ENCODE results near the gene IFT88. TPM values are rescaled to one million over a fixed set of nuclear protein-coding genes. Genes with fewer than 3 reads are reported as not detected.

Gene IFT88
- total and polyA plus RNA-seq, 4 donors = 7.1 to 18.7 (median 10.5) TPM

- Histone ChIP-seq H3K36me3 (ENCODE audit: control insufficient read depth in 4 of 4, insufficient read depth in 3 of 4, low read depth in 1 of 4, low read length in 3 of 4) (peaks cover 0 to 6% (median 2%) of the 10 kb centered on the region in 4 donors), H3K27me3 (ENCODE audit: control insufficient read depth in 4 of 4, insufficient read depth in 4 of 4, low read length in 3 of 4) (no peaks in the 10 kb centered on the region), H3K4me1 (ENCODE audit: control insufficient read depth in 4 of 4, insufficient read depth in 4 of 4, low read length in 3 of 4) (no peaks in the 10 kb centered on the region), H3K9me3 (ENCODE audit: control insufficient read depth in 4 of 4, low read length in 3 of 4) (peaks cover 0 to 7% (median 0%) of the 10 kb centered on the region in 4 donors), H3K4me3 (ENCODE audit: low read depth in 1 of 3, low read length in 3 of 3) (no peak overlapping the region), H3K27ac (ENCODE audit: low read depth in 1 of 2, low read length in 2 of 2) (no peak overlapping the region), H3K9ac (ENCODE audit: low read depth in 1 of 2, low read length in 2 of 2) (no peak overlapping the region)
- no peak for DNase-seq (ENCODE audit: low spot score)
- no peak for TF ChIP-seq YY1 (IDR thresholded peaks at IDR 0.05)
- 95% methylated on average over 6 of the region's 6 CpGs for WGBS
Measured at GRCh38 chr13:20738616-20739015, 171.7 kb downstream of the IFT88 start.

- TF ChIP-seq REST (IDR thresholded peaks at IDR 0.05) (no peak), FOXA2 (IDR thresholded peaks at IDR 0.05) (no peak), MAX (IDR thresholded peaks at IDR 0.05) (no peak)
- H3K27me3 ChIP-seq (ENCODE audit: control insufficient read depth in 4 of 4, insufficient read depth in 4 of 4, low read length in 3 of 4) = no peaks in the 10 kb centered on the region
- H3K4me1 ChIP-seq (ENCODE audit: control insufficient read depth in 4 of 4, insufficient read depth in 4 of 4, low read length in 3 of 4) = no peaks in the 10 kb centered on the region
- no peak overlapping the region for H3K27ac ChIP-seq (ENCODE audit: low read depth in 1 of 2, low read length in 2 of 2)
- H3K9me3 ChIP-seq (ENCODE audit: control insufficient read depth in 4 of 4, low read length in 3 of 4) = peaks cover 0 to 7% (median 0%) of the 10 kb centered on the region in 4 donors
- 98% methylated on average over 22 of the region's 22 CpGs for WGBS
- no peak overlapping the region for H3K4me3 ChIP-seq (ENCODE audit: low read depth in 1 of 3, low read length in 3 of 3)
- H3K36me3 ChIP-seq (ENCODE audit: control insufficient read depth in 4 of 4, insufficient read depth in 3 of 4, low read depth in 1 of 4, low read length in 3 of 4) = peaks cover 0 to 6% (median 2%) of the 10 kb centered on the region in 4 donors
- no peak overlapping the region for H3K9ac ChIP-seq (ENCODE audit: low read depth in 1 of 2, low read length in 2 of 2)
- DNase-seq (ENCODE audit: low spot score) = no peak
Measured at GRCh38 chr13:20740021-20740420, 173.1 kb downstream of the IFT88 start.

Small RNA genes within 50 kb of the gene (small RNA-seq; reads per million reads assigned to genes)
- gene RNU2-7P = 0.07 reads per million

Other genes starting within 250 kb of the IFT88 start
- 100 to 1,000 TPM in 1 of 2 donors, 10 to 100 TPM in 1; 87.8 to 179 TPM for gene CRYL1, start 41.3 kb upstream of the IFT88 start, total RNA-seq
- 100 to 1,000 TPM; 162 to 174 TPM for gene CRYL1, start 41.3 kb upstream of the IFT88 start, polyA plus RNA-seq
- under 1 TPM; 0.08 to 0.19 TPM for gene IL17D, start 136.5 kb downstream of the IFT88 start, total RNA-seq
- under 1 TPM; 0.05 to 0.19 TPM for gene IL17D, start 136.5 kb downstream of the IFT88 start, polyA plus RNA-seq
- gene EEF1AKMT1, start 206.8 kb downstream of the IFT88 start, total RNA-seq = 1 to 10 TPM; 4.7 to 5.0 TPM
- gene EEF1AKMT1, start 206.8 kb downstream of the IFT88 start, polyA plus RNA-seq = 10 to 100 TPM in 1 of 2 donors, 1 to 10 TPM in 1; 4.2 to 11.2 TPM

Measured in liver (tissue), 10 donors.